ENCODE measurements around the gene ITGAL.

Gene ITGAL

GRCh38 chr16:30541502-30542329, 69.2 kb downstream of the ITGAL start:
- no peak for DNase-seq (ENCODE audit: low read depth)

- no peak for DNase-seq (ENCODE audit: low read depth)
Observed at GRCh38 chr16:30543067-30543466, 70.5 kb downstream of the ITGAL start.

GRCh38 chr16:30546115-30546514, 73.6 kb downstream of the ITGAL start:
- no peak for DNase-seq (ENCODE audit: low read depth)

- DNase-seq (ENCODE audit: low read depth), result no peak
Observed at GRCh38 chr16:30548416-30549253, 76.1 kb downstream of the ITGAL start.

GRCh38 chr16:30551781-30552180, 79.2 kb downstream of the ITGAL start:
- DNase-seq (ENCODE audit: low read depth), result peak; percentile 41

- no peak for DNase-seq (ENCODE audit: low read depth)
Observed at GRCh38 chr16:30552956-30553355, 80.4 kb downstream of the ITGAL start.

GRCh38 chr16:30553393-30553899, 80.9 kb downstream of the ITGAL start:
- no peak for DNase-seq (ENCODE audit: low read depth)

- no peak for DNase-seq (ENCODE audit: low read depth)
Observed at GRCh38 chr16:30554557-30555314, 82.2 kb downstream of the ITGAL start.

GRCh38 chr16:30555315-30556124, 83.0 kb downstream of the ITGAL start:
- no peak for DNase-seq (ENCODE audit: low read depth)

- no peak for DNase-seq (ENCODE audit: low read depth)
Observed at GRCh38 chr16:30556125-30556473, 83.6 kb downstream of the ITGAL start.

GRCh38 chr16:30557707-30557956, 85.1 kb downstream of the ITGAL start:
- no peak for DNase-seq (ENCODE audit: low read depth)

- peak; percentile 94 for DNase-seq (ENCODE audit: low read depth)
Observed at GRCh38 chr16:30557957-30558788, 85.6 kb downstream of the ITGAL start, which contains the start of gene ZNF764. Gene ZNF764, minus strand, starts transcription at chr16:30558374. Its CDS starts 192 bp downstream, at chr16:30558182.

- DNase-seq (ENCODE audit: low read depth), result no peak
Observed at GRCh38 chr16:30558789-30559377, 86.3 kb downstream of the ITGAL start.

GRCh38 chr16:30559690-30560089, 87.1 kb downstream of the ITGAL start:
- no peak for DNase-seq (ENCODE audit: low read depth)

GRCh38 chr16:30561089-30561816, 88.7 kb downstream of the ITGAL start:
- DNase-seq (ENCODE audit: low read depth), result no peak

- DNase-seq (ENCODE audit: low read depth), result no peak
Observed at GRCh38 chr16:30562021-30562420, 89.5 kb downstream of the ITGAL start.

- DNase-seq (ENCODE audit: low read depth), result no peak
Observed at GRCh38 chr16:30565526-30565925, 93.0 kb downstream of the ITGAL start.

GRCh38 chr16:30565984-30566383, 93.4 kb downstream of the ITGAL start:
- no peak for DNase-seq (ENCODE audit: low read depth)

GRCh38 chr16:30566531-30566930, 94.0 kb downstream of the ITGAL start:
- no peak for DNase-seq (ENCODE audit: low read depth)
